Left cardiac atrium (tissue), 4 donors: ENCODE results near the gene PTPN13. TPM values are rescaled to one million over a fixed set of nuclear protein-coding genes. Genes with fewer than 3 reads are reported as not detected.
"Not testable (repeated sequence)": the region's sequence is repeated elsewhere in the genome, so short reads cannot be mapped to it uniquely, and the experiment has no call there.

Experiments used
- ATAC-seq, 2 donors: fragments of 200-7000 bp; cut with Tn5 transposase; one replicate each; pipeline ENCODE4 v1.9.1; 2020; ENCODE audit warnings: mild to moderate bottlenecking in 2 of 2, moderate library complexity in 2 of 2
- DNase-seq: peaks from one replicate; pipeline ENCODE4 v3.0.0-alpha.2; 2020
- intact Hi-C, 2 donors: fragments of 100-400 bp; cut with DNase I; formaldehyde crosslinking; loops; one replicate each; pipeline versions ENCODE4 v1.14.1 to v1.15.1; 2022 to 2023
- total RNA-seq, 2 donors: library from RNA; stranded (reverse); fragmentation: NEBNext Ultra II Directional; extraction: Animal tissue kit (Norgen Biotek cat#: 25700); gene quantifications; one replicate each; pipeline ENCODE4 v1.2.1, GENCODE V29; 2021
- donor health status: DM: no; HTN: yes; CAD: no.
- donor health status: DM: no; HTN: yes; CAD: no; lungs with severe emphysema.
- donor health status: DM: yes; HTN: yes; CAD: no.
- donor health status: Dilated cardiomyopathy.

The PTPN13 gene
- total RNA-seq, 2 donors from 2014 or later, result 7.0 to 9.5 TPM

DNA sequence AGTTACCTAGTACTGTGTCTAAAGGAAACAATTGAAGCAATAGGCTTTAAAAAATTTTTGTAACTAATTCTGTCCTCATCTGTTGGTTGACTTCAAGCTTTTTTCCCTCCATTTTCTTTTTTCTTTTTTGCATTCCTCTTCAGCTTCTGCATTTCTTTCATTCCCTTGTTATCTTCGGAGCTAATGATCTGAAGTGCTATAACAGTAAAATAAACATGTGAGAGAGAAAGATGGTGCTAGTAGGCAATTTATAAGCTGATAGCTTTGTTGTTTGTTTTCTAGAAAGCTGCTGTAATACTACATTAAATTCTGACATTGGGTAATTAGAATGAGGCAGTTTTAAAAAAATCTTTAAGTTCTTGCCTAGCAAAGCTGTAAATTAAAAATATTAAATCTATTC, 37.1 kb downstream of the PTPN13 start:
- intact Hi-C loops, result no loop called here
- DNase-seq, result no peak
- no peak for ATAC-seq

DNA sequence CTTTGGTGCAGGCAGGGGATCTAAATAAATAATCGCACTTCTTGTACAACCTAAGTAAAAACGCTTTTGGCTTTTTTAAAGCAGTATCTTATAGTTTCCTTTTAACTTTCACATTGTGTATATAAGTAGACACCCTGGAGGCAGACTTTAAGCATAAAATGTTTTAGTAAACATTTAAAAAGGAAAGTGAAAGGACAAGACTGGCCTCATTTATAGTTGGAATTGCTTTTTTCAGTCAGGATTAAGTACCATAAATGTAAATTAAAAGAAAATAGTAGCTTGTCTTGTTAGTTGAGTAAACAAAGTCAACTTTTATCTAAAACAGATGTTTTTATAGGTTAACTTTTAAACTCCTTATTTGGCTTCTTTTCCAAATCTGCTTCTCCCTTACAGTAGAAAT, 39.7 kb downstream of the PTPN13 start:
- intact Hi-C loops, result no loop called here
- DNase-seq, result no peak
- no peak for ATAC-seq

DNA sequence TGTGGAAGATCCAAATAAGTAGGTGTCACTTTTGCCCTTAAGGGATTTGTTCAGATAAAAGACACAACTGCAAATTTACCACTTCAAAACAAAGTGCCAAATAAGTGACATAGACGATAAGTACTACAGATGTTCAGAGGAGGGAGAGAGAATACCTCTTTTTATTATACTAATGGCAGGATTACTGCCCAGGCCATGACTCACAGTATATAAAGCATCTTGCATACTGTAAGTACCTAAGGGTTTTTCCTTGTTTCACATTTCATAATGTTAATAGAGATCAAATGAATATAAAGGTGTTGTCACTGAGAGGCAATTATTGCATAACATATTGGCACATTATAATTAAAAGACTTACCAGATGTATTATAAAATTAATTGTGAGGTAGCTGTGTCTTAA, 46.4 kb downstream of the PTPN13 start:
- intact Hi-C loops, result no loop called here
- no peak for DNase-seq
- ATAC-seq, result no peak

- DNase-seq (no peak), ATAC-seq (no peak)
Observed at GRCh38 chr4:86641516-86642090, 47.5 kb downstream of the PTPN13 start.

GRCh38 chr4:86644892-86645291, 50.8 kb downstream of the PTPN13 start:
- ATAC-seq, result no peak
- intact Hi-C loops, result no loop called here
- DNase-seq, result no peak

More at GRCh38 chr4:86641516-86642090, 47.5 kb downstream of the PTPN13 start:
- intact Hi-C loops, result no loop called here

DNA sequence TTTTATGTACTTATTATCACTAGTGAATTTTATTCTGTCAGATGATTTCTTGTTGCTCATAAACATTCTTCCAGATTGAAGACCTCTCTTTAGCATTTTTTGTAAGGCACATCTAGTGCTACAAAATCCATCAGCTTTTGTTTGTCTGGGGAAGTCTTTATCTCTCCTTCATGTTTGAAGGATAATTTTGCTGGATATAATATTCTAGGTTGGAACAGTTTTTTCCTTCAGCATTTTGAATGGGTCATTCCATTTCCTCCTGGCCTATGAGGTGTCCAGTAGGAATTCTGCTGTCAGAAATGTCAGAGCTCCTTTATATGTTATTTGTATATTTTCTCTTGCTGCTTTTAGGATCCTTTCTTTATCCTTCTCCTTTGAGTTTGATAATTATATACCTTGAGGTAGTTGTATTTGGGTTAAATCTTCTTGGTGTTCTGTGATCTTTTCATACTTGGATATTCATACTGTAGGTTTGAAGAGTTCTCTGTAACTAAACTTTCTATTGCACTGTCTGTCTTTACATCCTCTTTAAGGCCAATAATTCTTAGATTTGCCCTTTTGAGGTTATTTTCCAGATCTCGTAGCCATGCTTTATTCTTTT, 58.3 kb downstream of the PTPN13 start:
- DNase-seq (no peak), ATAC-seq (no peak)
- intact Hi-C loops, result no loop called here

DNA sequence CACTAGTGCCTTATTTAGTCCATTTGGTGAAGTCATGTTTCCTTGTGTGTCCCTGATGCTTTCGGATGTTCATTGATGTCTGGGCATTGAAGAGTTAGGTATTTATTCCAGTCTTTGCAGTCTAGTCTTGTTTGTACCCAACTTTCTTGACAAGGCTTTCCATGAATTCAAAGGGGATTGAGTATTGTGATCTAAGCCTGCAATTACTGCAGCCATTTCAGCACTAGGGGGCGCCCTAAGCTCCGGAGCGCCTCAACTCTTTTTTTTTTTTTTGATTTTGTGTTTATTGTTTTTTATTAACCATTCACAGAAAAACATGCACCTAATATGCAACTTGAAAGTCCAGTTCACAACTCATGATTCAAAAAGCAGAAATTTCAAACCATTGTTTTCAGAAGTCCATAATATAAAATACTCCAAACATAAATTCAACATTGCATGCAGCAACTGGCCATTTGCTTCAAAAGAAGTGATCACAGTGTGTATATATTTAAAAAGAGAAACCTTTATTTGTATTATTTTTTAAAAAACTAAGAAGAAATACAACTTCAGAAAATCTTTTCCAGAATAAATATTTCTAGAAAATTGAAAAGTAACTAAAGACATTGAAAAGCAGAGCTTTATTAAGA, 59.2 kb downstream of the PTPN13 start:
- intact Hi-C loops, result no loop called here
- ATAC-seq (no peak), DNase-seq (no peak)

GRCh38 chr4:86656781-86657180, 62.7 kb downstream of the PTPN13 start:
- DNase-seq, intact Hi-C loops, ATAC-seq: not testable (repeated sequence)

- no peak for ATAC-seq
- DNase-seq, result no peak
- intact Hi-C loops, result no loop called here
Observed at GRCh38 chr4:86657382-86657781, 63.3 kb downstream of the PTPN13 start.

DNA sequence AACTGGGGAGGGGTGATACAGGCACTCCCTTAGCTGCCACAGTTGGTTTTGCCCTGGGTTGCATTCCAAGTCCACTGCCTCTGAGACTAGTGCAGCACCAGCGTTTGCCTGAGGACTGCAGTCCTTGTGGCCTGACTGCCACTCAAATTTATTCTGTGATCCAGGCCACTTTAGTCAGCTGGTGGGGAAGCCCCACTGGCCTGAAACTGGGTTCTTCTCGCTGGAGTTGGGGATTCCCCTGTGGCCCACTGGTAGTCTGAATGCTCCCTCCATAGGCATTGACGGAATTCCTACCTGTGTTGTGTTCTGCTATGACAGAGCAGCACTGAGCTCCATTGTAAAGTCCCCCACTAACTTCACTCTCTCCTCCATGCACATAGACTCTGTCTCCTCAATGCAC, 63.8 kb downstream of the PTPN13 start:
- no peak for ATAC-seq
- DNase-seq, result no peak
- intact Hi-C loops, result no loop called here

- no peak for DNase-seq
- ATAC-seq, result no peak
- intact Hi-C loops, result no loop called here
Observed at GRCh38 chr4:86660401-86660800, 66.3 kb downstream of the PTPN13 start.

DNA sequence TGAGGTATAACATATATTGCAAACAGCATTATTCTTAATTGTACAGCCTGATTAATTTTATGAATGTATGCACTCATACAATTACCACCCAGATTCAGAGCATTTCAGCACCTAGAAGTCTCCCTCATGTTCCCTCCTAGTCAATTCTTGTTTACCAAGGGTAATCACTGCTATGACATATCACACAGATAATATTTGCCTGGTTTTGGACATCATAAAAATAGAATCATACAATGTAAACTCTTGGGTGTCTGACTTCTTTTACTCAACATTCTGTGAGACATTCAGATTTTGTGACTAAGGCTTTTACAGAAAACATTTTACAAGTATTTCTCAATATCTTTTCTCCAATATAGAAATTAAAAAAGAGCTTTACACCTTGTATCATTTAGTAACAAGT, 66.9 kb downstream of the PTPN13 start:
- intact Hi-C loops, result no loop called here
- no peak for DNase-seq
- no peak for ATAC-seq

DNA sequence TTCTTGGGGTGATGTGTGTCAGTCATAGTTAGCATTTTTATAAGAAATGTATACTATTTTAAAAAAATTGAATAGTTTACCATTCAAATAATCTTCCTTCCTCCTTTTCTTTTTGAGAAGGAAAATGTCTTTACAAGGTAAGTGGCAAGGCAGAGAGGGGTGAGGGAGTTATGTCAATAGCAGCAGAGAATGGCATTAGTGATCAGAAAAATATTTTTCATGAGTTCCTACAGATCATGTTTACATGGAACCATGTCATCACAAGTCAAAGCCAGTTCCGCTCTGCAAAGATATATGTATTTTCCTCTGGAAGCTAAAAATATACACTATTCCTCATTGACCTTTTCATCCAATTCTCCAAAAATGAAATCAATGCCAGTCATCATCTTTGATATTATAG, 67.3 kb downstream of the PTPN13 start:
- DNase-seq (no peak), ATAC-seq (no peak)
- intact Hi-C loops, result no loop called here

- intact Hi-C loops, result no loop called here
- DNase-seq, result no peak
- no peak for ATAC-seq
Observed at GRCh38 chr4:86664959-86665358, 70.8 kb downstream of the PTPN13 start.

GRCh38 chr4:86670298-86670697, 76.2 kb downstream of the PTPN13 start:
- ATAC-seq (no peak), DNase-seq (no peak)
- intact Hi-C loops, result no loop called here

DNA sequence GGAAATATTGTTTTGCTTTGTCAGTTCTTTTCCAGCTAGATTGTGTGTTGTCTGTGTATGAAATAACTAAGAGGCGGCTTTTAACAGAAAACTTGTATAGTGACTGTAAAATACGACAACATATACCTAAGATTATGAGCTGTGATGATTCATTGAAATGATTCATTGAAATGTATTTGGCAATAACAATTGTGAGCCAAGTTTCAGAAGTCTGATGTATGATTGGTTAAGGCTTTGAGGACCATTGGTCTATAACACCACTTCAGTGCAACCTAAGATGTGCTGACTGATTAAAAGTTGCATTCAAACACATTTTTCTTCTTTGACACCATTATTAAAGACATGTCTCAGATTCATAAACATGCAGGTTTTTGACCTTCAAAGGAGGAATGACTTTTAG, 76.6 kb downstream of the PTPN13 start:
- no peak for DNase-seq
- peak in 1 of 2 donors; percentile 32 for ATAC-seq
- intact Hi-C loops, result no loop called here

DNA sequence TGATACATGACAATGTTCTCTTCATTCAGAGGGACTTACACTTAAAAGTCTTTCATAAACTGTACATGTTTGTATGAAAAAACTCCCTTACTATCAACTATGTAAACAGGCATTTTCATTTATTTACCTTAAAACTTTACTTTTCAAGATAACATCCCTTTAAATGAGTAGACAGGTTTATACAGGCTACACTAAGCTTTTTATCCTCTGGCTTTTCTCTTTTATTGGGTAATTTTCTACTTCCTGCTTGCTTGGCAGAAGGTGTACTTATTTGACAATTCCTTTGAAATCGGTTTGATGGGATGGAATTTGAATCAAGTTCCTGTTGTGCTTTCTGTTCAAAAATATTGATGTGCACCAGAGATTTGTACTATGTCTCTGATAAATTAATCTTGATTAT, 81.4 kb downstream of the PTPN13 start:
- DNase-seq (no peak), ATAC-seq (no peak)
- intact Hi-C loops, result no loop called here

DNA sequence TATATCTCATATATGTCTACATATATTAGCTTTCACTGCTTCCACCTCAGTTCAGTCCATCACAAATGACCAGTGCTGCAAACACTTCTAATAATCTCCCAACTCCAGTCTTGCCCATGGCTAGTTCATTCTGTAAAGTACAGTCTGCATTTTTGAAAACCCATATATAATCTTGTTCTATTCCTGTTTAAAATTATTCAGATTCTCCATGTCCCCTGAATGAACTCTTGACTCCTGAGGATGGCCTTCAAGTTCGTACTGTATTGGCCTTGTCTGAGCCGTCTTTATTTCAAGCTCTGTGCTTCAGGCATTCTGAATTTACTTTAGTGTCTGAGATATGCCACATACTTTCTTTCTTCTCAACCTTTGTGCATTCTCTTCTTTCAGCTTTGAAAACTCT, 84.7 kb downstream of the PTPN13 start:
- DNase-seq, result no peak
- intact Hi-C loops, result no loop called here
- no peak for ATAC-seq

DNA sequence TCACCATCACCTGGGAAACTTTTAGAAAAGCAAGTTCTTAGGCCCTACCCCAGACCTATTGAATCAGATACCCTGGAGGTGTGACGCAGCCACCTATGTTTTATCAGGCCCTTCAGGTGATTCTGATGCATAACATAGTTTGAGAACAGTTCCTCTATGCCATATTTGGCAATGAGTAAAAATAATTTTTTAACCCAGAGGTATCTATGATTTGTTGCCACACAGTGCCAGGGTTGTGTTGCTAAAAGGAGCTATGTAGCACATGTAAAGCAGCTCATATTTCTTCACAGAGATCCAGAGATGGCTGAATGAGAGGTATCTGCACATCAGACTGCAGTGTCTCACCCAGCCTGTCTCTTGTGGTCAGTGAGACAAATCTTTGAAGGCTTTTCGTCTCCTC, 85.3 kb downstream of the PTPN13 start:
- intact Hi-C loops, result no loop called here

GRCh38 chr4:86683167-86683566, 89.1 kb downstream of the PTPN13 start:
- DNase-seq (no peak), ATAC-seq (no peak)
- intact Hi-C loops, result no loop called here

More for the DNA sequence above, 85.3 kb downstream of the PTPN13 start:
- DNase-seq (no peak), ATAC-seq (no peak)

DNA sequence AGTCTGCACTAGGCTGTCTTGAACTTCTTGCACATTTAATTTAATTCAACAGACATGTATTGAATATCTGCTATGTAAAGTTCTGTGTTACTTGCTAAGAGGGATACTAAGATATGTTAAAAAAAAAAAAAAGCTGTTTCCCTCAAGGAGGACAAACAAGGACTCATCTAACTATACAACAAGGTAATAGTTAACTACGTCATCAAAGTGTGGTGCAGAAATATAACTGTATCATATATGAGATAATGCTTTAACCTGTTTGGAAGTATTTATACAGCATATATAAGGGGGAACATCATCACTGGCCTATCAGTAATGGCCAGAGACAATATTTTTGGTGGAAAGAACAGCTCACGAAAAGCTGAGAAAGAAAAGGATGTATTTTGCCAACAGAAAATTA, 89.9 kb downstream of the PTPN13 start:
- no peak for ATAC-seq
- DNase-seq, result no peak
- intact Hi-C loops, result no loop called here
